ENCODE measurements around the gene CMTM8. TPM values are rescaled to one million over a fixed set of nuclear protein-coding genes. Genes with fewer than 3 reads are reported as not detected.

The CMTM8 gene

DNA sequence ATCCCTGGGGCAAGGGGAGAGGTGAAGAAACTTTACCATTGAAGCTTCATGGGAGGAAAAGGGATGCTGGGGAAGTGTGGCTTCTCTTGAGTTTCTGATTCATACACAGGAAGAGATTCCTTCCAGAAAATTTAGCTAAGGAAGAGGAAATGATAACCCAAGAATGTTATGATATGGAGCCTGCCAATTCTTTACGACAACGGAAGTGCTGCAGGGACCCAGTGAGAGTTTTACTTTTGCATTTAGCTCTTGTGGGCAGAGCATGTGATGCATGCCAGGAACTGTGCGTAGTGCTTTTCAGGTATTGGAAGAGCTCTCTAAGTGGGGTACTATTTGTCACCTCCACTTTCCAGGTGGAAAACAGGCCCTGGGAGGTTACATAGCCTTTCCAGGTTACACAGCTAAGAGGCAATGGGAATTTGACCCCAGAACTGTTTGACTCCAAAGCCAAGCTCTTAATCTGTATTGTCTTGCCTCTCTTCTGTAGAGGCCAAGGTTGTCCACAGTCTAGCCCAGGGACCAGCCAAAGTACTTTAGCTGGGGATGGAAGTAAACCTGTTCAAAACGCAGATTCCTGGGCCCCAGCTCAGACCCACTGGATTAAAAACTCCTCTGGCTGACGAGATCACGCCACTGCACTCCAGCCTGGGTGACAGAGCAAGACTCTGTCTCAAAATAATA, 176.2 kb downstream of the CMTM8 start:
- H3K4me2 ChIP-seq (ENCODE audit: insufficient read depth, low read length, poor library complexity, severe bottlenecking), result no peak overlapping the region
- no peak overlapping the region for H3K23ac ChIP-seq (ENCODE audit: low read depth, low read length, poor library complexity)
- no peak overlapping the region for H2BK12ac ChIP-seq (ENCODE audit: low read length)
- H4K91ac ChIP-seq (ENCODE audit: low read depth, low read length, poor library complexity), result no peak overlapping the region
- H3K27ac ChIP-seq (replicated peaks; ENCODE audit: low read length), result no peak overlapping the region
- no peak overlapping the region for H4K8ac ChIP-seq (ENCODE audit: low read depth, low read length)
- H3K4me3 ChIP-seq (ENCODE audit: low read length in 2 of 2), result no peak overlapping the region
- no peak overlapping the region for H2BK15ac ChIP-seq (ENCODE audit: low read length)
- no peak overlapping the region for H3K9ac ChIP-seq (ENCODE audit: low read depth, low read length, poor library complexity)
- no peaks in the 10 kb centered on the region for H3K27me3 ChIP-seq (ENCODE audit: control insufficient read depth in 3 of 3, insufficient read depth in 3 of 3, low read depth in 1 of 3, low read length in 3 of 3)
- no peak for DNase-seq (ENCODE audit: low spot score)
- WGBS, 2 donors (ENCODE audit: extremely low coverage in 2 of 2, insufficient read length in 2 of 2, insufficient replicate concordance in 1 of 2), result no CpG with 5 or more reads among the region's 6 CpGs
- peaks cover 11 to 14% of the 10 kb centered on the region in 2 donors for H3K4me1 ChIP-seq (ENCODE audit: control insufficient read depth in 2 of 2, insufficient read depth in 1 of 2, low read depth in 1 of 2, low read length in 2 of 2)
- H2BK5ac ChIP-seq (ENCODE audit: low read length), result no peak overlapping the region
- H3K18ac ChIP-seq (ENCODE audit: low read length), result no peak overlapping the region
- peaks cover 0 to 3% of the 10 kb centered on the region in 2 donors for H3K36me3 ChIP-seq (replicated peaks in 1 of 2; ENCODE audit: control insufficient read depth in 2 of 2, insufficient read depth in 2 of 2, low read length in 2 of 2)
- no peak overlapping the region for H2AK5ac ChIP-seq (ENCODE audit: low read depth, low read length)
- H3K14ac ChIP-seq (ENCODE audit: low read length), result no peak overlapping the region
- H2BK120ac ChIP-seq (ENCODE audit: low read depth, low read length), result no peak overlapping the region
- no peaks in the 10 kb centered on the region for H3K79me1 ChIP-seq (ENCODE audit: low read depth, low read length)
- no peak overlapping the region for H2AFZ ChIP-seq (ENCODE audit: low read length)
- H3K9me3 ChIP-seq (replicated peaks in 1 of 2; ENCODE audit: control insufficient read depth in 2 of 2, insufficient read depth in 1 of 2, low read depth in 1 of 2, low read length in 2 of 2), result peaks cover 0 to 26% of the 10 kb centered on the region in 2 donors
- no peak overlapping the region for H3K4ac ChIP-seq (ENCODE audit: low read length)

DNA sequence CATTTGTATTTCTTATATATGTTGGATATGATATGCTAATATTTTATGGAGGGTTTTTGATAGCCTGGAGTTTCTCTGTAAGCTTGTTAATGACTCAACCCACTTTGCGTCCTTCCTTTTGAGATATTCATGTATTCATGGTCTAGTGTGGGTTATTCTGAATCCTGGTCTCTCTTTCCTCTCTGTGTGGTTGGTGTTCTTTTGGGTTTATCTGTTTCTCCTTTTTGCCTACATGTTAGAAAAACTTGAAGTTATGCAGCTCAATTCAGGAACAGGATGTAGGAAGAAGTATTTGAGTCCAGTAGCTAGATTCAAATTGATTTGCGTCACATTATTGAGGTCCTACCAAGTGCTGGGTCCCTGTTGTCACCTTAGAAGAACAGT, 181.3 kb downstream of the CMTM8 start:
- no peak for DNase-seq (ENCODE audit: low spot score)
- Histone ChIP-seq H3K79me1 (ENCODE audit: low read depth, low read length) (peaks cover 4% of the 10 kb centered on the region), H3K27ac (replicated peaks; ENCODE audit: low read length) (peak overlapping the region; percentile 18), H4K8ac (ENCODE audit: low read depth, low read length) (no peak overlapping the region), H2BK15ac (ENCODE audit: low read length) (no peak overlapping the region), H3K23ac (ENCODE audit: low read depth, low read length, poor library complexity) (no peak overlapping the region), H3K36me3 (replicated peaks in 1 of 2; ENCODE audit: control insufficient read depth in 2 of 2, insufficient read depth in 2 of 2, low read length in 2 of 2) (peaks cover 0 to 4% of the 10 kb centered on the region in 2 donors), H3K18ac (ENCODE audit: low read length) (no peak overlapping the region), H3K14ac (ENCODE audit: low read length) (no peak overlapping the region), H2BK5ac (ENCODE audit: low read length) (no peak overlapping the region), H2AFZ (ENCODE audit: low read length) (peak overlapping the region; percentile 4), H4K91ac (ENCODE audit: low read depth, low read length, poor library complexity) (no peak overlapping the region), H2BK12ac (ENCODE audit: low read length) (no peak overlapping the region), H3K9ac (ENCODE audit: low read depth, low read length, poor library complexity) (no peak overlapping the region), H2AK5ac (ENCODE audit: low read depth, low read length) (no peak overlapping the region), H3K4me1 (ENCODE audit: control insufficient read depth in 2 of 2, insufficient read depth in 1 of 2, low read depth in 1 of 2, low read length in 2 of 2) (peaks cover 11 to 12% of the 10 kb centered on the region in 2 donors), H3K4me3 (ENCODE audit: low read length in 2 of 2) (no peak overlapping the region), H3K9me3 (replicated peaks in 1 of 2; ENCODE audit: control insufficient read depth in 2 of 2, insufficient read depth in 1 of 2, low read depth in 1 of 2, low read length in 2 of 2) (peaks cover 0 to 35% of the 10 kb centered on the region in 2 donors), H3K4ac (ENCODE audit: low read length) (no peak overlapping the region), H2BK120ac (ENCODE audit: low read depth, low read length) (no peak overlapping the region), H3K4me2 (ENCODE audit: insufficient read depth, low read length, poor library complexity, severe bottlenecking) (no peak overlapping the region), H3K27me3 (ENCODE audit: control insufficient read depth in 3 of 3, insufficient read depth in 3 of 3, low read depth in 1 of 3, low read length in 3 of 3) (no peaks in the 10 kb centered on the region)
- WGBS, 2 donors (ENCODE audit: extremely low coverage in 2 of 2, insufficient read length in 2 of 2, insufficient replicate concordance in 1 of 2), result no CpG with 5 or more reads among the region's 2 CpGs

Small RNAs within 50 kb of the gene (small RNA-seq; reads per million reads assigned to genes)
- not detected for gene AC097639.2 (ENCODE audit: insufficient read depth)
